Liver (tissue), 9 donors: ENCODE data around the gene LRRC9. TPM values are rescaled to one million over a fixed set of nuclear protein-coding genes. Genes with fewer than 3 reads are reported as not detected.

Experiments used
- DNase-seq: peaks from one replicate; pipeline ENCODE4 v3.0.0-alpha.2; 2017; ENCODE audit warnings: low spot score
- H3K27ac ChIP-seq, 2 donors: one replicate each; pipeline ENCODE4 v1.7.0; 2013; ENCODE audit warnings: inconsistent platforms in 2 of 2, low read length in 2 of 2, control low read depth in 1 of 2, low read depth in 1 of 2, mild to moderate bottlenecking in 1 of 2
- H3K27me3 ChIP-seq, 4 donors: one replicate each; pipeline versions ENCODE4 v1.6.1 to v1.7.0; 2013; ENCODE audit warnings: low read length in 3 of 4, inconsistent platforms in 1 of 4, mild to moderate bottlenecking in 1 of 4, moderate library complexity in 1 of 4; ENCODE audit not compliant: control insufficient read depth in 4 of 4, insufficient read depth in 4 of 4
- H3K36me3 ChIP-seq, 4 donors: one replicate each; pipeline versions ENCODE4 v1.6.1 to v1.7.0; 2013; ENCODE audit warnings: low read length in 3 of 4, mild to moderate bottlenecking in 3 of 4, low read depth in 1 of 4, moderate library complexity in 1 of 4; ENCODE audit not compliant: control insufficient read depth in 4 of 4, insufficient read depth in 3 of 4
- H3K4me1 ChIP-seq, 4 donors: one replicate each; pipeline versions ENCODE4 v1.6.1 to v1.7.0; 2013; ENCODE audit warnings: low read length in 3 of 4, mild to moderate bottlenecking in 3 of 4, moderate library complexity in 1 of 4; ENCODE audit not compliant: control insufficient read depth in 4 of 4, insufficient read depth in 4 of 4
- H3K4me3 ChIP-seq, 3 donors: one replicate each; pipeline versions ENCODE4 v1.6.1 to v1.7.0; 2013; ENCODE audit warnings: low read length in 3 of 3, control low read depth in 1 of 3, low read depth in 1 of 3, mild to moderate bottlenecking in 1 of 3
- H3K9ac ChIP-seq, 2 donors: one replicate each; pipeline ENCODE4 v1.7.0; 2013; ENCODE audit warnings: low read length in 2 of 2, mild to moderate bottlenecking in 2 of 2, moderate library complexity in 2 of 2, control low read depth in 1 of 2, low read depth in 1 of 2
- H3K9me3 ChIP-seq, 4 donors: one replicate each; pipeline versions ENCODE4 v1.6.1 to v1.7.0; 2013; ENCODE audit warnings: low read length in 3 of 4; ENCODE audit not compliant: control insufficient read depth in 4 of 4
- ATF3 ChIP-seq: IDR thresholded peaks from 2 replicates; pipeline ENCODE4 v1.6.1; 2016; ENCODE audit warnings: antibody characterized with exemption
- CTCF ChIP-seq: fragments of 150-350 bp; IDR thresholded peaks from 2 replicates; pipeline ENCODE4 v1.5.1; 2017; ENCODE audit warnings: improper control_type of control experiment, low read depth, low read length; ENCODE audit not compliant: missing input control
- EGR1 ChIP-seq, 2 donors: IDR thresholded peaks; 2 replicates each; pipeline ENCODE4 v1.6.1; 2016 to 2018; ENCODE audit warnings: antibody characterized with exemption in 2 of 2, low read depth in 2 of 2
- FOXA1 ChIP-seq: IDR thresholded peaks from 2 replicates; pipeline ENCODE4 v1.6.1; 2016; ENCODE audit warnings: antibody characterized with exemption
- FOXA2 ChIP-seq: IDR thresholded peaks from 2 replicates; pipeline ENCODE4 v1.6.1; 2016; ENCODE audit warnings: antibody characterized with exemption
- GABPA ChIP-seq, 2 donors: IDR thresholded peaks in 1 of 2; conservative IDR thresholded peaks in 1 of 2; 2 replicates each; pipeline ENCODE4 v1.6.1; 2016; ENCODE audit warnings: antibody characterized with exemption in 2 of 2, mild to moderate bottlenecking in 1 of 2, moderate library complexity in 1 of 2
- HNF4A ChIP-seq, 2 donors: conservative IDR thresholded peaks; 2 replicates each; pipeline ENCODE4 v1.6.1; 2016; ENCODE audit warnings: antibody characterized with exemption in 2 of 2, mild to moderate bottlenecking in 2 of 2
- HNF4G ChIP-seq: IDR thresholded peaks from 2 replicates; pipeline ENCODE4 v1.6.1; 2016; ENCODE audit warnings: antibody characterized with exemption
- JUND ChIP-seq, 2 donors: IDR thresholded peaks; 2 replicates each; pipeline ENCODE4 v1.6.1; 2016; ENCODE audit warnings: antibody characterized with exemption in 2 of 2
- NR2F2 ChIP-seq: IDR thresholded peaks from 2 replicates; pipeline ENCODE4 v1.6.1; 2016; ENCODE audit warnings: antibody characterized with exemption
- RAD21 ChIP-seq, 2 donors: IDR thresholded peaks; 2 replicates each; pipeline ENCODE4 v1.6.1; 2016; ENCODE audit warnings: antibody characterized with exemption in 2 of 2, mild to moderate bottlenecking in 2 of 2
- RXRA ChIP-seq, 2 donors: IDR thresholded peaks; 2 replicates each; pipeline ENCODE4 v1.6.1; 2017 to 2018; ENCODE audit warnings: antibody characterized with exemption in 2 of 2, mild to moderate bottlenecking in 1 of 2
- SP1 ChIP-seq: IDR thresholded peaks from 2 replicates; pipeline ENCODE4 v1.6.1; 2018; ENCODE audit warnings: antibody characterized with exemption, mild to moderate bottlenecking
- TAF1 ChIP-seq: conservative IDR thresholded peaks from 2 replicates; pipeline ENCODE4 v1.6.1; 2016; ENCODE audit warnings: antibody characterized with exemption, mild to moderate bottlenecking
- YY1 ChIP-seq: IDR thresholded peaks from 2 replicates; pipeline ENCODE4 v1.6.1; 2016; ENCODE audit warnings: antibody characterized with exemption, mild to moderate bottlenecking
- ZBTB33 ChIP-seq: IDR thresholded peaks from 2 replicates; pipeline ENCODE4 v1.6.1; 2016; ENCODE audit warnings: antibody characterized with exemption
- WGBS: extraction: QIAGEN DNeasy Blood & Tissue Kit; methylation state at CpG from one replicate; pipeline ENCODE4 v1.1.7; 2013; 5-methylcytosine and 5-hydroxymethylcytosine counted together
- polyA plus RNA-seq, 2 donors: library from polyadenylated mRNA; stranded (reverse) in 1 of 2; unstranded in 1 of 2; fragments of 200-250 nt in 1 of 2; fragments of >200 nt in 1 of 2; fragmentation: Nextera tagmentation in 1 of 2; extraction: Ambion mirVana in 1 of 2; gene quantifications; one replicate each; pipeline versions ENCODE4 v1.2.1 to v1.2.3, GENCODE V29; 2013 to 2015
- total RNA-seq, 2 donors: library from RNA; depleted of rRNA; stranded (reverse); fragments of >200 nt; gene quantifications; one replicate each; pipeline ENCODE4 v1.2.3, GENCODE V29; 2014
- TF ChIP-seq, protein P1 (sequence below): IDR thresholded peaks from 2 replicates; pipeline ENCODE4 v1.6.1; 2016; ENCODE audit warnings: antibody characterized with exemption
- TF ChIP-seq, protein P2 (sequence below): IDR thresholded peaks from 2 replicates; pipeline ENCODE4 v1.6.1; 2016; ENCODE audit warnings: antibody characterized with exemption, mild to moderate bottlenecking
- donor health status: healthy.
- donor health status: healthy.
- donor health status: healthy.
- donor health status: healthy.
- donor health status: healthy.

The LRRC9 gene
- total and polyA plus RNA-seq, 4 donors: 0.14 to 0.32 TPM; not detected in 2

GRCh38 chr14:59959668-59960067 lies 39.7 kb downstream of the LRRC9 start:
- Histone ChIP-seq H3K27me3 (no peaks in the 10 kb centered on the region), H3K9ac (no peak overlapping the region), H3K9me3 (peaks cover 0 to 10% (median under 1%) of the 10 kb centered on the region in 4 donors), H3K36me3 (no peaks in the 10 kb centered on the region), H3K4me3 (no peak overlapping the region), H3K27ac (no peak overlapping the region), H3K4me1 (no peaks in the 10 kb centered on the region)
- DNase-seq: no peak
- TF ChIP-seq ATF3 (no peak), YY1 (no peak), FOXA2 (no peak), HNF4A (conservative IDR thresholded peaks at IDR 0.05) (peak; percentile 11 to 25), SP1 (no peak), HNF4G (no peak), CTCF (no peak), JUND (IDR thresholded peaks at IDR 0.05) (no peak), TAF1 (no peak), FOXA1 (no peak), RXRA (IDR thresholded peaks at IDR 0.05) (peak in 1 of 2 donors; percentile 15), RAD21 (IDR thresholded peaks at IDR 0.05) (no peak), ZBTB33 (no peak), GABPA (IDR thresholded peaks at IDR 0.05 in 1 of 2, conservative IDR thresholded peaks at IDR 0.05 in 1 of 2) (no peak)
- TF ChIP-seq, protein P1, sequence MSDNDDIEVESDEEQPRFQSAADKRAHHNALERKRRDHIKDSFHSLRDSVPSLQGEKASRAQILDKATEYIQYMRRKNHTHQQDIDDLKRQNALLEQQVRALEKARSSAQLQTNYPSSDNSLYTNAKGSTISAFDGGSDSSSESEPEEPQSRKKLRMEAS: no peak
- WGBS: 64% methylated on average over 3 of the region's 3 CpGs

- no peak overlapping the region for H3K9ac ChIP-seq
- no peaks in the 10 kb centered on the region for H3K4me1 ChIP-seq
- no peaks in the 10 kb centered on the region for H3K27me3 ChIP-seq
- 99% methylated on average over 1 of the region's 1 CpG for WGBS
- H3K9me3 ChIP-seq: peaks cover 0 to 7% (median 0%) of the 10 kb centered on the region in 4 donors
- H3K36me3 ChIP-seq: no peaks in the 10 kb centered on the region
- H3K27ac ChIP-seq: no peak overlapping the region
- no peak overlapping the region for H3K4me3 ChIP-seq
- no peak for DNase-seq
- TF ChIP-seq HNF4G (no peak), HNF4A (conservative IDR thresholded peaks at IDR 0.05) (no peak), GABPA (IDR thresholded peaks at IDR 0.05 in 1 of 2, conservative IDR thresholded peaks at IDR 0.05 in 1 of 2) (no peak), FOXA1 (no peak), SP1 (no peak), RAD21 (IDR thresholded peaks at IDR 0.05) (no peak), JUND (IDR thresholded peaks at IDR 0.05) (no peak), EGR1 (IDR thresholded peaks at IDR 0.05; ENCODE audit: low read depth in 2 of 2) (no peak), YY1 (no peak), CTCF (no peak), ATF3 (no peak), TAF1 (no peak), FOXA2 (no peak), NR2F2 (no peak), RXRA (IDR thresholded peaks at IDR 0.05) (no peak)
- TF ChIP-seq, protein P1: no peak
- TF ChIP-seq, protein P2, sequence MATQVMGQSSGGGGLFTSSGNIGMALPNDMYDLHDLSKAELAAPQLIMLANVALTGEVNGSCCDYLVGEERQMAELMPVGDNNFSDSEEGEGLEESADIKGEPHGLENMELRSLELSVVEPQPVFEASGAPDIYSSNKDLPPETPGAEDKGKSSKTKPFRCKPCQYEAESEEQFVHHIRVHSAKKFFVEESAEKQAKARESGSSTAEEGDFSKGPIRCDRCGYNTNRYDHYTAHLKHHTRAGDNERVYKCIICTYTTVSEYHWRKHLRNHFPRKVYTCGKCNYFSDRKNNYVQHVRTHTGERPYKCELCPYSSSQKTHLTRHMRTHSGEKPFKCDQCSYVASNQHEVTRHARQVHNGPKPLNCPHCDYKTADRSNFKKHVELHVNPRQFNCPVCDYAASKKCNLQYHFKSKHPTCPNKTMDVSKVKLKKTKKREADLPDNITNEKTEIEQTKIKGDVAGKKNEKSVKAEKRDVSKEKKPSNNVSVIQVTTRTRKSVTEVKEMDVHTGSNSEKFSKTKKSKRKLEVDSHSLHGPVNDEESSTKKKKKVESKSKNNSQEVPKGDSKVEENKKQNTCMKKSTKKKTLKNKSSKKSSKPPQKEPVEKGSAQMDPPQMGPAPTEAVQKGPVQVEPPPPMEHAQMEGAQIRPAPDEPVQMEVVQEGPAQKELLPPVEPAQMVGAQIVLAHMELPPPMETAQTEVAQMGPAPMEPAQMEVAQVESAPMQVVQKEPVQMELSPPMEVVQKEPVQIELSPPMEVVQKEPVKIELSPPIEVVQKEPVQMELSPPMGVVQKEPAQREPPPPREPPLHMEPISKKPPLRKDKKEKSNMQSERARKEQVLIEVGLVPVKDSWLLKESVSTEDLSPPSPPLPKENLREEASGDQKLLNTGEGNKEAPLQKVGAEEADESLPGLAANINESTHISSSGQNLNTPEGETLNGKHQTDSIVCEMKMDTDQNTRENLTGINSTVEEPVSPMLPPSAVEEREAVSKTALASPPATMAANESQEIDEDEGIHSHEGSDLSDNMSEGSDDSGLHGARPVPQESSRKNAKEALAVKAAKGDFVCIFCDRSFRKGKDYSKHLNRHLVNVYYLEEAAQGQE: no peak
These were observed 41.6 kb downstream of the LRRC9 start for GRCh38 chr14:59961518-59962062.
